IMR-90 (cell line): ENCODE results near the gene PHF5A. TPM values are rescaled to one million over a fixed set of nuclear protein-coding genes. Genes with fewer than 3 reads are reported as not detected.

Source experiments
- ATAC-seq: fragments of 200-7000 bp; cut with Tn5 transposase; 2 replicates; pipeline ENCODE4 v1.9.1; 2020; ENCODE audit warnings: low read depth, mild to moderate bottlenecking, moderate library complexity
- BruUV-seq: library from RNA; stranded (reverse); fragments of 400-500 nt; replicated peaks from 2 replicates; lab custom pipeline; 2021; lab: Mats Ljungman, UMichigan
- CTCF ChIA-PET: fragments of 300-600 bp; formaldehyde crosslinking; extraction: SDS; loops from one replicate; lab custom pipeline; 2021; ENCODE audit warnings: antibody characterized with exemption; lab: Yijun Ruan, JAX
- POLR2A ChIA-PET: fragments of 300-600 bp; sonication (Branson Sonifier 250); formaldehyde crosslinking; loops from one replicate; lab custom pipeline; 2022; ENCODE audit warnings: antibody characterized with exemption; ENCODE audit not compliant: unreplicated experiment; lab: Charles Lee
- DNase-seq: peaks from one replicate; pipeline ENCODE4 v3.0.0; 2013
- H2AFZ ChIP-seq: replicated peaks from 2 replicates; pipeline ENCODE3; 2013; ENCODE audit warnings: low read length, mild to moderate bottlenecking; ENCODE audit not compliant: poor library complexity
- H2AK5ac ChIP-seq: 2 replicates; pipeline ENCODE4 v1.6.1; 2013; ENCODE audit warnings: low read depth, low read length, inconsistent platforms
- H2AK9ac ChIP-seq: replicated peaks from 2 replicates; pipeline ENCODE3; 2013; ENCODE audit warnings: mild to moderate bottlenecking, low read depth, low read length, moderate library complexity; ENCODE audit not compliant: poor library complexity
- H2BK120ac ChIP-seq: 2 replicates; pipeline ENCODE4 v1.6.1; 2013; ENCODE audit warnings: low read depth, low read length, inconsistent platforms
- H2BK15ac ChIP-seq: 3 replicates; pipeline ENCODE4 v1.6.1; 2013; ENCODE audit warnings: low read depth, low read length, inconsistent platforms
- H2BK20ac ChIP-seq: 2 replicates; pipeline ENCODE4 v1.6.1; 2013; ENCODE audit warnings: low read depth, mild to moderate bottlenecking, inconsistent platforms, low read length, moderate library complexity
- H2BK5ac ChIP-seq: 2 replicates; pipeline ENCODE4 v1.6.1; 2013; ENCODE audit warnings: mild to moderate bottlenecking, low read depth, low read length, inconsistent platforms; ENCODE audit not compliant: poor library complexity, severe bottlenecking
- H3K14ac ChIP-seq: replicated peaks from 2 replicates; pipeline ENCODE4 v1.6.1; 2013; ENCODE audit warnings: low read depth, low read length, inconsistent platforms
- H3K18ac ChIP-seq: 2 replicates; pipeline ENCODE4 v1.6.1; 2013; ENCODE audit warnings: low read depth, low read length, control low read depth
- H3K23ac ChIP-seq: 2 replicates; pipeline ENCODE4 v1.6.1; 2013; ENCODE audit warnings: low read depth, low read length, inconsistent platforms
- H3K27ac ChIP-seq: 2 replicates; pipeline ENCODE4 v1.5.1; 2013; ENCODE audit warnings: mild to moderate bottlenecking, control low read depth, low read length; ENCODE audit not compliant: insufficient read depth
- H3K27me3 ChIP-seq: 2 replicates; pipeline ENCODE4 v1.6.1; 2013; ENCODE audit warnings: low read length; ENCODE audit not compliant: control insufficient read depth, insufficient read depth
- H3K36me3 ChIP-seq: 2 replicates; pipeline ENCODE4 v1.6.1; 2013; ENCODE audit warnings: low read length, mixed read lengths; ENCODE audit not compliant: control insufficient read depth, insufficient read depth
- H3K4ac ChIP-seq: 2 replicates; pipeline ENCODE4 v1.6.1; 2013; ENCODE audit warnings: low read depth, low read length, inconsistent platforms
- H3K4me1 ChIP-seq: 2 replicates; pipeline ENCODE4 v1.6.1; 2013; ENCODE audit warnings: low read length, mixed read lengths; ENCODE audit not compliant: control insufficient read depth, insufficient read depth
- H3K4me2 ChIP-seq: 2 replicates; pipeline ENCODE4 v1.6.1; 2013; ENCODE audit warnings: low read depth, mild to moderate bottlenecking, control low read depth, low read length, moderate library complexity
- H3K4me3 ChIP-seq: 2 replicates; pipeline ENCODE4 v1.5.1; 2013; ENCODE audit warnings: low read depth, mild to moderate bottlenecking, control low read depth, low read length, moderate library complexity; ENCODE audit not compliant: insufficient read depth
- H3K56ac ChIP-seq: 2 replicates; pipeline ENCODE4 v1.6.1; 2013; ENCODE audit warnings: low read length, inconsistent platforms; ENCODE audit not compliant: insufficient read depth; ENCODE audit errors: extremely low read depth
- H3K79me1 ChIP-seq, 2 experiments: 2 replicates each; pipeline ENCODE4 v1.6.1; 2013; ENCODE audit warnings: low read length in 2 of 2, inconsistent platforms in 1 of 2, low read depth in 1 of 2
- H3K9ac ChIP-seq: 2 replicates; pipeline ENCODE4 v1.6.1; 2013; ENCODE audit warnings: low read depth, low read length, control low read depth
- H3K9me1 ChIP-seq: 2 replicates; pipeline ENCODE4 v1.6.1; 2013; ENCODE audit warnings: low read length, inconsistent platforms; ENCODE audit not compliant: insufficient read depth
- H3K9me3 ChIP-seq: 2 replicates; pipeline ENCODE4 v1.6.1; 2013; ENCODE audit warnings: low read length; ENCODE audit not compliant: control insufficient read depth, insufficient read depth
- H4K20me1 ChIP-seq: 2 replicates; pipeline ENCODE4 v1.6.1; 2013; ENCODE audit warnings: low read length, inconsistent platforms; ENCODE audit not compliant: insufficient read depth
- H4K5ac ChIP-seq: 2 replicates; pipeline ENCODE4 v1.6.1; 2013; ENCODE audit warnings: mild to moderate bottlenecking, low read depth, low read length, control low read depth
- H4K8ac ChIP-seq, 2 experiments: 2 replicates each; pipeline ENCODE4 v1.6.1; 2013; ENCODE audit warnings: low read depth in 2 of 2, low read length in 2 of 2, control low read depth in 1 of 2, inconsistent platforms in 1 of 2
- H4K91ac ChIP-seq: 2 replicates; pipeline ENCODE4 v1.6.1; 2013; ENCODE audit warnings: low read depth, low read length, inconsistent platforms; ENCODE audit not compliant: insufficient read depth
- FOS ChIP-seq: fragments of 150-350 bp; IDR thresholded peaks from 2 replicates; pipeline ENCODE4 v1.6.1; 2016; ENCODE audit warnings: low read depth, low read length
- MAZ ChIP-seq: IDR thresholded peaks from 2 replicates; pipeline ENCODE4 v1.6.1; 2012; ENCODE audit warnings: low read depth, mild to moderate bottlenecking, low read length, improper control_type of control experiment, moderate library complexity, borderline replicate concordance
- NFE2L2 ChIP-seq: fragments of 150-350 bp; IDR thresholded peaks from 2 replicates; pipeline ENCODE4 v1.6.1; 2016; ENCODE audit warnings: low read depth, mild to moderate bottlenecking, low read length
- RAD21 ChIP-seq: IDR thresholded peaks from 2 replicates; pipeline ENCODE4 v1.6.1; 2012; ENCODE audit warnings: low read length, improper control_type of control experiment
- RCOR1 ChIP-seq: IDR thresholded peaks from 2 replicates; pipeline ENCODE4 v1.6.1; 2012; ENCODE audit warnings: mild to moderate bottlenecking, low read length, improper control_type of control experiment; ENCODE audit not compliant: insufficient replicate concordance
- RFX5 ChIP-seq: IDR thresholded peaks from 2 replicates; pipeline ENCODE4 v1.8.0; 2012; ENCODE audit warnings: low read depth, mild to moderate bottlenecking, low read length, moderate library complexity
- SMC3 ChIP-seq: fragments of 150-350 bp; IDR thresholded peaks from 2 replicates; pipeline ENCODE4 v1.6.1; 2016; ENCODE audit warnings: low read depth, mild to moderate bottlenecking, antibody characterized with exemption, low read length, moderate library complexity
- WGBS, 2 experiments: methylation state at CpG; one replicate each; pipeline versions ENCODE4 v1.1.5 to v1.1.7; 2013; ENCODE audit warnings: missing lambda C conversion rate in 2 of 2; ENCODE audit not compliant: insufficient read length in 1 of 2; ENCODE audit errors: extremely low coverage in 2 of 2; 5-methylcytosine and 5-hydroxymethylcytosine counted together
- dilution Hi-C: fragments of 300-500 bp; cut with HindIII; formaldehyde crosslinking; loops from one replicate; pipeline ENCODE4 v1.14.3; 2018; ENCODE audit warnings: low sequenced_read_pairs; ENCODE audit not compliant: unreplicated experiment
- in situ Hi-C: fragments of 300-500 bp; cut with MboI; formaldehyde crosslinking; loops from 3 replicates; pipeline ENCODE4 v1.14.3; 2019; ENCODE audit warnings: low sequenced_read_pairs, inconsistent platforms, mixed read lengths
- intact Hi-C: fragments of 100-400 bp; cut with micrococcal nuclease; formaldehyde crosslinking; loops from 2 replicates; pipeline ENCODE4 v1.10.0; 2022
- polyA plus RNA-seq, 3 experiments: library from polyadenylated mRNA; depleted of rRNA; stranded (reverse); fragments of >200 nt; gene quantifications; 2 replicates each; pipeline ENCODE4 v1.2.3, GENCODE V29; 2012; ENCODE audit warnings: low replicate concordance in 1 of 3
- total RNA-seq: library from RNA; depleted of rRNA; stranded (reverse); fragments of >200 nt; gene quantifications from 2 replicates; pipeline ENCODE4 v1.2.3, GENCODE V29; 2012
- TF ChIP-seq, protein P1 (sequence below): conservative IDR thresholded peaks from 2 replicates; pipeline ENCODE4 v1.5.1; 2012; ENCODE audit warnings: mild to moderate bottlenecking, low read depth, low read length, improper control_type of control experiment
- TF ChIP-seq, protein P2 (sequence below): fragments of 150-350 bp; IDR thresholded peaks from 2 replicates; pipeline ENCODE4 v1.6.1; 2016; ENCODE audit warnings: low read depth, mild to moderate bottlenecking, low read length, moderate library complexity, borderline replicate concordance
- TF ChIP-seq, protein P3 (sequence below): fragments of 150-350 bp; IDR thresholded peaks from 2 replicates; pipeline ENCODE4 v1.6.1; 2017; ENCODE audit warnings: mild to moderate bottlenecking, antibody characterized with exemption, low read length, low read depth

Gene PHF5A
- total and polyA plus RNA-seq, 2 of the 4 experiments (the other 2 are of a cell fraction): 50.9 to 54.9 TPM

- no peak for TF ChIP-seq RFX5
Measured at GRCh38 chr22:41507330-41508063, 39.0 kb upstream of the PHF5A start (continued).

GRCh38 chr22:41505511-41506220, 37.2 kb upstream of the PHF5A start:
- H3K27ac ChIP-seq: no peak overlapping the region
- no peak overlapping the region for H2AFZ ChIP-seq
- peaks cover 30% of the 10 kb centered on the region for H3K36me3 ChIP-seq
- no peak overlapping the region for H4K5ac ChIP-seq
- no peak overlapping the region for H2BK20ac ChIP-seq
- H2BK15ac ChIP-seq: no peak overlapping the region
- H4K8ac ChIP-seq: no peak overlapping the region
- no peak overlapping the region for H3K4me3 ChIP-seq
- H2BK5ac ChIP-seq: no peak overlapping the region
- no peaks in the 10 kb centered on the region for H3K27me3 ChIP-seq
- no peak overlapping the region for H3K23ac ChIP-seq
- WGBS, 2 experiments: 100% methylated on average over 4 of the region's 10 CpGs; no CpG with 5 or more reads in 1 of the 2 experiments
- ATAC-seq (no peak), DNase-seq (no peak)
- H3K9ac ChIP-seq: no peak overlapping the region
- no peak overlapping the region for H4K91ac ChIP-seq
- H3K4me2 ChIP-seq: no peak overlapping the region
- POLR2A ChIA-PET: no interaction called here
- in situ Hi-C loops: loop anchor here (25.0 kb wide), 1 partner anchor 568 kb away; no protein-coding TSS in a partner anchor
- H3K79me1 ChIP-seq: peaks cover 16 to 43% of the 10 kb centered on the region in 2 experiments
- H2BK120ac ChIP-seq: no peak overlapping the region
- H3K9me3 ChIP-seq: no peaks in the 10 kb centered on the region
- H3K4ac ChIP-seq: no peak overlapping the region
- H4K20me1 ChIP-seq: peaks cover 7% of the 10 kb centered on the region; the same call in 1 of the 2 replicates
- H3K4me1 ChIP-seq: no peaks in the 10 kb centered on the region
- BruUV-seq: no TSS peak
- H2AK9ac ChIP-seq: no peak overlapping the region
- CTCF ChIA-PET: interaction anchor here (1.1 kb wide), 1 partner anchor 12 kb away, joined by 3 read pairs; no protein-coding TSS in a partner anchor
- dilution Hi-C loops: no loop called here
- intact Hi-C loops: no loop called here
- H3K9me1 ChIP-seq: 0 out of 2 replicates have a peak, but pooled peaks cover 4% of the 10 kb centered on the region
- H3K18ac ChIP-seq: no peak overlapping the region
- H3K56ac ChIP-seq: no peak overlapping the region
- no peak overlapping the region for H2AK5ac ChIP-seq
- H3K14ac ChIP-seq: no peak overlapping the region
- TF ChIP-seq RFX5: no peak
- TF ChIP-seq, protein P1, sequence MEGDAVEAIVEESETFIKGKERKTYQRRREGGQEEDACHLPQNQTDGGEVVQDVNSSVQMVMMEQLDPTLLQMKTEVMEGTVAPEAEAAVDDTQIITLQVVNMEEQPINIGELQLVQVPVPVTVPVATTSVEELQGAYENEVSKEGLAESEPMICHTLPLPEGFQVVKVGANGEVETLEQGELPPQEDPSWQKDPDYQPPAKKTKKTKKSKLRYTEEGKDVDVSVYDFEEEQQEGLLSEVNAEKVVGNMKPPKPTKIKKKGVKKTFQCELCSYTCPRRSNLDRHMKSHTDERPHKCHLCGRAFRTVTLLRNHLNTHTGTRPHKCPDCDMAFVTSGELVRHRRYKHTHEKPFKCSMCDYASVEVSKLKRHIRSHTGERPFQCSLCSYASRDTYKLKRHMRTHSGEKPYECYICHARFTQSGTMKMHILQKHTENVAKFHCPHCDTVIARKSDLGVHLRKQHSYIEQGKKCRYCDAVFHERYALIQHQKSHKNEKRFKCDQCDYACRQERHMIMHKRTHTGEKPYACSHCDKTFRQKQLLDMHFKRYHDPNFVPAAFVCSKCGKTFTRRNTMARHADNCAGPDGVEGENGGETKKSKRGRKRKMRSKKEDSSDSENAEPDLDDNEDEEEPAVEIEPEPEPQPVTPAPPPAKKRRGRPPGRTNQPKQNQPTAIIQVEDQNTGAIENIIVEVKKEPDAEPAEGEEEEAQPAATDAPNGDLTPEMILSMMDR: no peak
- no peak for TF ChIP-seq NFE2L2
- TF ChIP-seq RCOR1: no peak
- TF ChIP-seq FOS: no peak
- TF ChIP-seq, protein P2, sequence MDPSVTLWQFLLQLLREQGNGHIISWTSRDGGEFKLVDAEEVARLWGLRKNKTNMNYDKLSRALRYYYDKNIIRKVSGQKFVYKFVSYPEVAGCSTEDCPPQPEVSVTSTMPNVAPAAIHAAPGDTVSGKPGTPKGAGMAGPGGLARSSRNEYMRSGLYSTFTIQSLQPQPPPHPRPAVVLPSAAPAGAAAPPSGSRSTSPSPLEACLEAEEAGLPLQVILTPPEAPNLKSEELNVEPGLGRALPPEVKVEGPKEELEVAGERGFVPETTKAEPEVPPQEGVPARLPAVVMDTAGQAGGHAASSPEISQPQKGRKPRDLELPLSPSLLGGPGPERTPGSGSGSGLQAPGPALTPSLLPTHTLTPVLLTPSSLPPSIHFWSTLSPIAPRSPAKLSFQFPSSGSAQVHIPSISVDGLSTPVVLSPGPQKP: no peak
- no peak for TF ChIP-seq RAD21
- TF ChIP-seq, protein P3, sequence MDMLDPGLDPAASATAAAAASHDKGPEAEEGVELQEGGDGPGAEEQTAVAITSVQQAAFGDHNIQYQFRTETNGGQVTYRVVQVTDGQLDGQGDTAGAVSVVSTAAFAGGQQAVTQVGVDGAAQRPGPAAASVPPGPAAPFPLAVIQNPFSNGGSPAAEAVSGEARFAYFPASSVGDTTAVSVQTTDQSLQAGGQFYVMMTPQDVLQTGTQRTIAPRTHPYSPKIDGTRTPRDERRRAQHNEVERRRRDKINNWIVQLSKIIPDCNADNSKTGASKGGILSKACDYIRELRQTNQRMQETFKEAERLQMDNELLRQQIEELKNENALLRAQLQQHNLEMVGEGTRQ: no peak
- no peak for TF ChIP-seq SMC3
- no peak for TF ChIP-seq MAZ
